ENCODE data around the gene MAP7D2. TPM values are rescaled to one million over a fixed set of nuclear protein-coding genes. Genes with fewer than 3 reads are reported as not detected.
A peak's percentile ranks its signal among the peaks of the same experiment; 100 is the strongest.
"Not testable (repeated sequence)": the region's sequence is repeated elsewhere in the genome, so short reads cannot be mapped to it uniquely, and the experiment has no call there.

MAP7D2 gene
- total RNA-seq (1 to 10 TPM in 1 of 4 donors, under 1 TPM in 2, not detected in 1; 0.32 to 1.2 (median 0.48) TPM), polyA plus RNA-seq (under 1 TPM; 0.07 to 0.55 (median 0.43) TPM)
- long read RNA-seq, donor 1 = 0 reads
- long read RNA-seq, donor 2 = 0 reads

- no peaks in the 10 kb centered on the region for H3K9me3 ChIP-seq
- intact Hi-C loops (cut with DNase I) = loop anchor here in 1 of 2 donors (10.0 kb wide), 1 partner anchor 222 kb away; no protein-coding TSS in a partner anchor
- peak; percentile 27 to 53 (median 38) for ATAC-seq
- H3K27ac ChIP-seq = no peak within 1 kb of the TSS
- H3K36me3 ChIP-seq (ENCODE audit: insufficient read depth in 1 of 2, low read depth in 1 of 2) = no peaks in the 10 kb centered on the region
- 16 to 32% (median 26%) methylated on average over 45 to 90 of the region's 91 CpGs for WGBS, 3 donors
- DNase-seq = no peak
- no peaks in the 10 kb centered on the region for H3K4me1 ChIP-seq
- peak within 1 kb of the TSS; percentile 53 for H3K4me3 ChIP-seq
- H3K27me3 ChIP-seq (ENCODE audit: insufficient read depth in 3 of 3, low read length in 2 of 3) = peaks cover 0 to 16% (median 0%) of the 10 kb centered on the region in 3 donors
- no peak for TF ChIP-seq CTCF (IDR thresholded peaks at IDR 0.05)
These were observed at the start of gene MAP7D2 for GRCh38 chrX:20116577-20117240. Gene MAP7D2, minus strand, starts transcription at chrX:20116907. Its CDS starts 28 bp downstream, at chrX:20116879.

GRCh38 chrX:20162516-20162915, 45.8 kb upstream of the MAP7D2 start:
- DNase-seq; H3K27me3 ChIP-seq (ENCODE audit: insufficient read depth in 3 of 3, low read length in 2 of 3); H3K4me1 ChIP-seq; H3K9me3 ChIP-seq; ATAC-seq; H3K27ac ChIP-seq; H3K4me3 ChIP-seq; intact Hi-C loops (cut with DNase I): not testable (repeated sequence)
- peaks cover 0 to 82% of the 10 kb centered on the region in 2 donors for H3K36me3 ChIP-seq (ENCODE audit: insufficient read depth in 1 of 2, low read depth in 1 of 2)

- no peak for DNase-seq
- Histone ChIP-seq H3K27me3 (ENCODE audit: insufficient read depth in 3 of 3, low read length in 2 of 3) (peaks cover 0 to 3% (median 0%) of the 10 kb centered on the region in 3 donors), H3K27ac (no peak overlapping the region), H3K4me3 (no peak overlapping the region), H3K36me3 (ENCODE audit: insufficient read depth in 1 of 2, low read depth in 1 of 2) (peaks cover 0 to 84% of the 10 kb centered on the region in 2 donors), H3K4me1 (no peaks in the 10 kb centered on the region), H3K9me3 (no peaks in the 10 kb centered on the region)
- no peak for ATAC-seq
- 72 to 77% (median 72%) methylated on average over 4 of the region's 4 CpGs for WGBS, 3 donors
- no peak for TF ChIP-seq CTCF (IDR thresholded peaks at IDR 0.05)
- intact Hi-C loops (cut with DNase I) = loop anchor here in 1 of 2 donors (5.0 kb wide), 1 partner anchor 42 kb away; no protein-coding TSS in a partner anchor
These were observed 43.2 kb upstream of the MAP7D2 start for GRCh38 chrX:20159797-20160385.

GRCh38 chrX:20151689-20152088, 35.0 kb upstream of the MAP7D2 start:
- ATAC-seq = no peak
- Histone ChIP-seq H3K9me3 (no peaks in the 10 kb centered on the region), H3K4me1 (no peaks in the 10 kb centered on the region), H3K4me3 (no peak overlapping the region), H3K36me3 (ENCODE audit: insufficient read depth in 1 of 2, low read depth in 1 of 2) (peaks cover 0 to 57% of the 10 kb centered on the region in 2 donors), H3K27ac (no peak overlapping the region), H3K27me3 (ENCODE audit: insufficient read depth in 3 of 3, low read length in 2 of 3) (peaks cover 0 to 11% (median 0%) of the 10 kb centered on the region in 3 donors)
- WGBS, 3 donors = 98 to 100% (median 100%) methylated on average over 3 of the region's 3 CpGs
- TF ChIP-seq CTCF (IDR thresholded peaks at IDR 0.05) = no peak
- intact Hi-C loops (cut with DNase I) = no loop called here
- no peak for DNase-seq

GRCh38 chrX:20149326-20149725, 32.6 kb upstream of the MAP7D2 start:
- TF ChIP-seq CTCF (IDR thresholded peaks at IDR 0.05) = no peak
- no peak for ATAC-seq

More at GRCh38 chrX:20149326-20149725, 32.6 kb upstream of the MAP7D2 start:
- 77 to 100% (median 84%) methylated on average over 2 of the region's 2 CpGs for WGBS, 3 donors
- intact Hi-C loops (cut with DNase I) = no loop called here
- Histone ChIP-seq H3K9me3 (no peaks in the 10 kb centered on the region), H3K27me3 (ENCODE audit: insufficient read depth in 3 of 3, low read length in 2 of 3) (peaks cover 0 to 11% (median 0%) of the 10 kb centered on the region in 3 donors), H3K4me3 (no peak overlapping the region), H3K4me1 (no peaks in the 10 kb centered on the region), H3K36me3 (ENCODE audit: insufficient read depth in 1 of 2, low read depth in 1 of 2) (peaks cover 0 to 33% of the 10 kb centered on the region in 2 donors), H3K27ac (no peak overlapping the region)
- DNase-seq = no peak
